ENCODE measurements around the gene CNTNAP5.

GRCh38 chr2:124250433-124250832 is 225.3 kb downstream of the CNTNAP5 start:
- TF ChIP-seq CTCF (conservative IDR thresholded peaks at IDR 0.05 in 1 of 2, IDR thresholded peaks at IDR 0.05 in 1 of 2; ENCODE audit: extremely low read depth in 1 of 2, insufficient read depth in 1 of 2, low read depth in 1 of 2, low read length in 2 of 2) (no peak), EZH2 (IDR thresholded peaks at IDR 0.05; ENCODE audit: borderline replicate concordance, low read length) (no peak)

All from mammary epithelial cell (primary cell).